ENCODE measurements around the gene LARP7. TPM values are rescaled to one million over a fixed set of nuclear protein-coding genes. Genes with fewer than 3 reads are reported as not detected.
"Not testable (repeated sequence)": the region's sequence is repeated elsewhere in the genome, so short reads cannot be mapped to it uniquely, and the experiment has no call there.

Gene LARP7
- polyA plus RNA-seq (ENCODE audit: insufficient read length in 3 of 3): 100 to 1,000 TPM; 104 to 135 (median 116) TPM

DNA sequence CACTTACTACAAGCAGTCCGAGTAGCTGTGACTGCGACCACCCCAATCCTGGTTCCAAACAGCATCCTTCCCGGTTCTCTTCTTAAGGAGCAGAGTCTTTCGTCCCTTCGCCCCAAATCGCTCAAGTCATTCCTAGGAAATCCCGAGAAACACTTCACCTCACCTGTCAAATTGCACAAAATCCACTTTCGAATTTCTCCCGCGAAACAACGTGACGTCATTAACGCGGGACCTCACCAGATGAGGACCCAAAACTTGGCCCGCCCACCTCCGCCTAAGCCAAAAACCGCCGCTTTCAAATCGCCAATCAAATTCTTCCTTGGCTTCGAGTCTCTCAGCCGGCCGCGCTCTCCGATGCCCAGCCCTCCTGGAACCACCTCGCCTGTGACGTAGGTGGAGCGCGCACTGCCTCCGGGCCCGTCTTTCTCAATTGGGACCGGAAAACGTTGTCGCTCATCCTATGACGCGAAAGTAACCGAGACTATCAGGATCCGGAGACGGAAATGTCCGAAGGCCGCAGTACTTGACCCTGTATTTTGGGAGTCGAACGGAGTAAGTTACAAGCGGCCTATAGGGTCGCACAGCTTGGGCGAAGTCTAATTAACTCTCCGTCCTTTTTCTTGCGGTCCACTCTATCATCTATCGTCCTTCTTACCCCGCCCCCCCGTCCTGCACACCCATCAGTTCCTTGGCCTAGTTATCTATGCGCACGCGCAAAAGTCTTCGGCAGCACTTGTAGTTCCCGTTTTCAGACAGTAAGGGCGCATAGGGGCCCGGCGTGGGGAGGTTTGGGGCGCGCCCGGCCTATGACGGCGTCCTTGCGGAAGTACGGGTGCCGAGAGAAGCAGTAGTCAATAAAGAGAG, at the start of gene LARP7, which contains the start of gene ZGRF1:
Gene LARP7, plus strand, starts transcription at position 456 of the 864 bp plus-strand sequence. CDS start 7,527 bp downstream, outside the sequence.
Gene ZGRF1, minus strand, starts transcription at position 222 of the 864 bp plus-strand sequence. CDS start 3,733 bp downstream, outside the sequence.
- peak; percentile 99 to 100 (median 99) for DNase-seq (ENCODE audit: low read depth in 3 of 3, low spot score in 2 of 3)

DNA sequence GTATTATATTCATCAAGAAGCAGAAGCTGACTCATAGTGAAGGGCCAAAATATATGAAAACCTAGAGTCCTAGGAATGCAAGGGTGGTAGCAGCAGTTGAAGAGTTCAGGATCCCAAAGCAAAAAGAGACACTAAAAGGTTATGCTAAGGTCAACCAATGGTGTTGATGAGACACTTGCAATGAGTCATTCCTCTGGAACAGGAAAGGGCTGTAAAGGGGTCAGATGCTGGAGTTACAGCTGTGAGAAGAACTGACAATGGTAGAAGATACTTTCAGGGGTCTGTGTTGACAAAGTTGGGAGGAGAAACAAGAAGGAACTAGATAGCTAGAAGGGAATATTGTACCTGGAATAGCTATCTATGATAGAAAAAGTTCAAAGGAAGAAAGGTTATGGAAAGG, 47.7 kb upstream of the LARP7 start:
- DNase-seq (ENCODE audit: low read depth in 3 of 3, low spot score in 2 of 3): no peak

DNA sequence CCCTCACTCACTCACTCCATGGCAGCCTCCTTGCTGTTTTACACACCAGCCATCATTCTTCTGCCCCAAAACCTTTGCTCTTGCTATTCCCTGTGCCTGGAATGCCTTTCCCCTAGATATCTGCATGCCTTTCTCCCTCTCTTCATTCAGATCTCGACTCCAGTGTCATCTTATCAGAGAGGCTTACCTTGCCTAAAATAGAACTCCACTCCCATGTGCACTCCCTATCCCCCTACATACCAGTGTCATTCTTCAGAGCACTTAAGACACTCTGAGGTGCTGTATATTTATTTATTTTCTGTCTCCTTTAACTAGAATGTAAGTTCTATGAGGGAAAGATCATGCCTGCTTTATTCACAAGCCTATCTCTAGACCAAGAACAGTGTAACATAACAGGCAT, 45.4 kb upstream of the LARP7 start:
- no peak for DNase-seq (ENCODE audit: low read depth in 3 of 3, low spot score in 2 of 3)

DNA sequence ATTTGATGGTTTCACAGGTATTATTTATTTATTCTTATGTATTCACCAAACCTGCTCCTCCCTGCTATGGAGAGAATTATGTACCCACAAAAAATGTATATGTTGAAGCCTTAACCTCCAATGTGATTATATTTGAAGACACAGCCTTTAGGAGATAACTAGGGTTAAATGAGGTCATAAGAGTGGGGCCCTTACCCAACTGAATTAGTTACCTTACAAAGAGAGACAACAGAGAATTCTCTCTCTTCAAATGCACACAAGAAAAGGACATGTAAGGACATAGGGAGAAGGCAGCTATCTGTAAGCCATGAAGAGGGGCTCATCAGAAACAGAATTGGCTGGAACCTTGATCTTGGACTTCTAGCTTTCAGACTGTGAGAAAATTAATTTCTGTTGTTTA, 44.2 kb upstream of the LARP7 start:
- DNase-seq (ENCODE audit: low read depth in 3 of 3, low spot score in 2 of 3): no peak

DNA sequence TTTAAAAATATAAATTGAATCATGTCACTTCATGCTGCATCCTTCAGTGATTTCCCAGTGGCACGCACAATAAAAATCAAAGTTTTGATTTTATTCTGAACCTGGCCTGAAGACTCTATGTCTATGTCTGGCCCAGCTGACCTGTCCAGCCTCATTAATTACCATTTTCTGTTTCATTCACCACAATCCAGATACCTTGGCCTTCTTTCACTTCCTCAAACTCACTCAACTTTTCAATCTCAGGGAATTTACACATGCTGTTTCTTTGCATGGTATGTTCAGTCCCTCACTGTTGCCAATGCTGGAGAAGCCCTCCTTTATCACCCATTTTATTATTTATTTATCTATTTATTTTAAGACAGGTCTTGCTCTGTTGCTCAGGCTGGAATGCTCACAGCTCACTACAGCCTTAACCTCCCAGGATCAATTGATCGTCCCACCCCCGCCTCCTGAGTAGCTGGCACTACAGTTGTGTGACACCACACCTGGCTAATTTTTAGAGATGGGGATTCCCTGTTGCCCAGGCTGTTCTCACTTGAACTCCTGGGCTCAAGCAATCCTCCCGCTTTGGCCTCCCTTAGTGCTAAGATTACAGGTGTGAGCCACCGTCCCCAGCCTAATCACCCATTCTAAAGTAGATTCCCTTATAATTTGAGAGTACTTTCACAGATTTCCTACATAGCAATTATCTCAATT, 43.4 kb upstream of the LARP7 start:
- no peak for DNase-seq (ENCODE audit: low read depth in 3 of 3, low spot score in 2 of 3)

DNA sequence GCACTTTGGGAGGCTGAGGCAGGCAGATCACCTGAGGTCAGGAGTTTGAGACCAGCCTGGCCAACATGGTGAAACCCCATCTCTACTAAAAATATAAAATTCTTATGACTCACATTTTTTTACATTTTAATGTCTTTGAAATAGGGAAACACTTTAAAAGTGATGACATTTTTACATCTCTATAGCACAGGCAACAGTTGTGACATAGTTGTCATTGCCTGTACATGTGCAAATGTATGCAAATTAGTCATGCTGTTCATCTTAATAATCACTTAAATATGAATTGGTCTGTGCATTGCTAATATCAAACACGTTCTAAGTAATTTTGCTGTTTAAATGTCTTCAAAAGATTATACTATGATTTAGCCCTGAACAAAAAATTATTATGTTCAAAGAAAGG, 42.0 kb upstream of the LARP7 start:
- no peak for DNase-seq (ENCODE audit: low read depth in 3 of 3, low spot score in 2 of 3)

DNA sequence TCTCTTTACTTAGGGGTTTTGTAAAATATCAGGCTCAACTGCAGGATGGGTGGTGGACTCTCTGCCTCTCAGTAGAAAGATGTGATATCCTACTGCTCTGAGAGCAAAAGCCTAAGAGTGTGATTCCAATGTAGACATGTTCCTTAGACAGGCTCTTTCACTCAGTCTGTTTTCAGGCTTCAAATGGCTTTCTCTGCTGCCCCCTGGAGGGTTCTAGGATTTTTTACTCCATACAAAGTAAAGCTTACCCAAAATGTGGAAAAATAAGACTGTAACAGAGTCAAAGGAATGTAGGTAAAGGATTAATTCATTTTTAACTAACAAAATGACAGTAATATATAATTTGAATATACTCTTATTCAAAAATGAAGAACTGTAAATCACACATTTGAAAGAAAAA, 32.4 kb upstream of the LARP7 start:
- peak; percentile 39 to 41 (median 39) for DNase-seq (ENCODE audit: low read depth in 3 of 3, low spot score in 2 of 3)

DNA sequence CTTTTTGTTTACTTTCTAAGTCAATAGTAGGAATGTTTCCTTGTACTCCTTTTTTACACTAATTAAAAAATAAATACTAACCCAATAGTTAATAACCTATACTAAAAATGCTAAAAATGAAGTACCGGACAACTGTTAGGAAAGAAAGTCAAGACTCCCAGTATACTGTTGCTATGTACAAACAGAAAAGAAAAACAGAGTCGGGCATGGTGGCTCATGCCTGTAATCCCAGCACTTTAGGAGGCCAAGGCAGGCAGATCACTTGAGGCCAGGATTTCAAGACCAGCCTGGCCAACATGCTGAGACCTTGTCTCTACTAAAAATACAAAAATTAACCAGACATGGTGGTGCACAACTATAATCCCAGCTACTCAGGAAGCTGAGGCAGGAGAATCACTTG, 24.1 kb upstream of the LARP7 start:
- not testable (repeated sequence) for DNase-seq (ENCODE audit: low read depth in 3 of 3, low spot score in 2 of 3)

DNA sequence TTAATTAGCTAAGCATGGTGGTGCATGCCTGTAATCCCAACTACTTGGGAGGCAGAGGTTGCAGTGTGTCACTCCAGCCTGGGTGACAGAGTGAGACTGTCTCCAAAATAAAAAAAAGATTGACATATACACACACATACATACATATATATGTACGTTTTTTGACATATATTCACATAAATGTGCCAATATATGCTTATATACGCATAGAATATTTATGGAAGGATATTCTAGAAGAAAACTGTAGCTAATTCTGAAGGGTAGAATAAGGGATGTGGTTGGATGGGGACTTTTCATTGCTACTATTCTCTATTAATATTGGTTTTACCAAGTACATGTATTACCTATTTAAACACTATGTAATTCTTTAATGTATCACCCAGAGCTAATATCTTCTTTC, 20.0 kb upstream of the LARP7 start:
- no peak for DNase-seq (ENCODE audit: low read depth in 3 of 3, low spot score in 2 of 3)

DNA sequence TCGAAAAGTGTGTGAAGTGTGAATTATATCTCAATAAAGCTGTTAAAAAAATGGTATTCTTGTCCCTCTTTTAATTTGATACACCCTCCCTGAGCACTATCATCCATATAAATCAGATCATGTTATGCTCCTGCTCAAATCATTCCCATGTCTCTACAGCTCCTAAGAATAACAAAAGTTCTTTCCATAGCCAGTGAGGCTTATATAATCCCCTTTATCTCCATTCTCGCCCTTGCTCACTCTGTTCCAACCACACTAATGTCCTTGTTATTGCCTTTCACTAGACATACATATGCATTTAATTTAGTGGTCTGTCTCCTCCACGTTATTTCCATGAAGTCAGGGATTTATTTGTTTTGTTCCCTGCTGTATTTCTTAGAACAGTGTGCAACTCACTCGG, 10.7 kb upstream of the LARP7 start:
- no peak for DNase-seq (ENCODE audit: low read depth in 3 of 3, low spot score in 2 of 3)

DNA sequence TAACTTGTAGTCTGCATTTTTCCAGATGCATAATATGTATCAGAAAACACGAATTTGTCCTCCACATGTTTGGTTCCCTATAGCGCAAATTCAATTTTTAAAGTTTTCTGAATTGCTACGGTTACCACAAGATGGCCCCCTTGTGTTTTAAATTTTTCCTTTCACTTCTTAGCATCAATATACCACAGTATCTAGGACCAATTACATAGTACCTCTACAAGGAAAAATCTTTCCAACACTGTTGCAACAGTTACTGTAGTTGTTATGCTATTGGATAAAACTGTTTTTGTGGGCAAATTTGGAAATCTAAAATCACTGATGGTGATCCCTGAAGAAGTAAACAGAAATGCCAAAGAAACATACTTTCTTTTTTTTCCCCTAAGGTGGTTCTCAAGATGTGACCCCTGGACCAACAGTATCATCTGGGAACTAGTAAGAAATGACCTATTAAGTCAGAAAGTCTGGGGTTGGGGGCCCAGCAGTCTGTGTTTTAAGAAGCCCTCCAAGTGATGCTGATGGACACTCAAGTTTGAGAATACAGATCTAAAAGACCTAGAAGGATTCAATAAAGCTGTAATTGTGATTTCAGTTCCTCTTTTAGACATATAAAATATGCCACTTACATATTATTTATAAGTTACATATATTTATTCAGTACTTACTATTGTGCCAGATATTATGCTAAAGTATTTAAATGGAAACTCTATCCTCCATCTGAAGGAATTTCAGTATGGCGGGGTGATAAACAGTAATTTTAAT, 3.3 kb upstream of the LARP7 start:
- peak in 1 of 3 donors; percentile 16 for DNase-seq (ENCODE audit: low read depth in 3 of 3, low spot score in 2 of 3)

DNA sequence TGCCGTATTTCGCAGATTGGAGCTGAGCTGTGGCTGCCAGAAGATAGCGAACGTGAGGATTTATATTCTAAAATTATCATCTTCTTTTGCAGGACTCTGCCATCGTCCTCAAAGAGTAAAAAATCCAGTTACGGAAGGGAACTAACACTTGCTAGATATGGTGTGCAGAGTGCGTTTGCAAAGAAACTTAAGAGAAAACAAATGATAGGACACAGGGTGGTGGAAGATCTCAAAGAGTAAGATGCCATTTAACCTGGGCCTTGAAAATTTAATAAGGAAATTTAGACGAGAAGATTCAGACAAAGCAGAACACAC, 566 bp downstream of the LARP7 start:
- DNase-seq (ENCODE audit: low read depth in 3 of 3, low spot score in 2 of 3): no peak

DNA sequence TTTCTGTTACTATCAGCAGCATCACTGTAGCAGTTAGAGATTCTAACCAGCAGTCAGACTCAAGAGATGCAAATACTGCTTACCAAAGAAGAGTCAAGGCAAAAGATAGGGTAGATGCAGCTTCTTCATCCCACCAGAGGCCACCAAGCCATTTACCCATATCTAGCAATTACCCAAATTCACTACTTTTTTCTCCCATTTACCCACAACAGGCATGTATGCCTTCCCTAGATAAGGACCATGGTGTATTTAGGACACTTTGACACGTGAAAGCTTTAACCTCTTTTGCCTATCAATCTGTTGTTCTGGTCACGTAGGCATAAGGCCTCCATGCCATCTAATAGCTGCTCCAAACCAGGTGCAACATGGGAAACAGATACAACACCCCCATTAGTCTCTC, 5.6 kb downstream of the LARP7 start:
- DNase-seq (ENCODE audit: low read depth in 3 of 3, low spot score in 2 of 3): no peak

DNA sequence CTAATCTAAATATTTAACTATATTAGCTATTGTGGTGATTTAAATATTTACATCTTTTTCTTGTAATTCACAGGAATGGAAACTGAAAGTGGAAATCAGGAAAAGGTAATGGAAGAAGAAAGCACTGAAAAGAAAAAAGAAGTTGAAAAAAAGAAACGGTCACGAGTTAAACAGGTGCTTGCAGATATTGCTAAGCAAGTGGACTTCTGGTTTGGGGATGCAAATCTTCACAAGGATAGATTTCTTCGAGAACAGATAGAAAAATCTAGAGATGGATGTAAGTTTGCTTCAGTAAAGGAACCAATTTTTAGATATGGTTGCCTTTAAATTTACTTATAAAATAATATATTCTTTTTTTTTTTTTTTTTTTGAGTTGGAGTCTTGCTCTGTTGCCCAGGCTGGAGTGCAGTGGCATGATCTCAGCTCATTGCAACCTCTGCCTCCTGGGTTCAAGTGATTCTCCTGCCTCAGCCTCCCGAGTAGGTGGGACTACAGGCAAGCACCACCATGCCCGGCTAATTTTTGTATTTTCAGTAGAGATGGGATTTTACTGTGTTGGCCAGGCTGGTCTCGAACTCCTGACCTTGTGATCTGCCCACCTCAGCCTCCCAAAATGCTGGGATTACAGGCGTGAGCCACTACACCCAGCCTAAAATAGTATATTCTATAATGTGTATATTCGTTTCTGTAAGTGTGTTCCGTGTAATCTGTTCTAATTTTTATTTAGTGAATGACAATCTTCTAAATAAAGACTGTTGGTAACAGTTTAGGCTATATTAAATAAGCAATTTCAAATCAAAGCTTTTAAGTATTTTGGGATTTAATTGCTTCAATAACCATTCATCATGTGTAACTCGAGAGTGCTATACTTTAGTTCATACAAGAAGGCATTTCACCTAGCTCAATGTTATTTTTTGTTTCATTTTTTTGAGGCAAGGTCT, 7.9 kb downstream of the LARP7 start:
- DNase-seq (ENCODE audit: low read depth in 3 of 3, low spot score in 2 of 3): not testable (repeated sequence)

DNA sequence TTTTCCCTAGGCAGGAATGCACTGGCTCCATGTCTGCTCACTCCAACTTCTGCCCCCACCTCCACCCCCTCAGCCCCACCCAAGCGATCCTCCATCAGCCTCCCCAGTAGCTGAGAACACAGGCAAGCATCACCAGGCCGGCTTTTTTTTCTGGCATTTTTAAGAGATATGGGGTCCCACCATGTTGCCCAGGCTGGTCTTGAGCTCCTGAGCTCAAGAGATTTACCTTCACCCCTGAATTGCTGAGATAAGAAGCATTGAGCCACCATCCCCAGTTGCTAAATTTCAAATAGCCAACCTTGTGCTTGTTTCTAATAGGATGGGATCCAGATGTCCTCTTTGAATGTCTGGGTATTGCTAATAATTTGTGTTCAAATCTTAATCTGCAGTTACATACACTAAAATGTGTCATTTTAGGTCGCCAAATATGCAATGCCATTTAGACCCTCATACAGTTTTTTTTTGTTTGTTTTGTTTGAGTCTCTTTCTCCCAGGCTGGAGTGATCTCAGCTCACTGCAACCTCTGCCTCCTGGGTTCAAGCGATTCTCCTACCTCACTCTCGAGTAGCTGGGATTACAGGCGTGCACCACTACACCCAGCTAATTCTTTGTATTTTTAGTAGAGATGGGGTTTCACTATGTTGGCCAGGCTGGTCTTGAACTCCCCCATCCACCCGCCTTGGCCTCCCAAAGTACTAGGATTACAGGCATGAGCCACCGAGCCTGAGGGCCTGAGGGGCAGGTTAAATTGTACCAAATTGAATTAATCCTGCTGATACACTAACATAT, 8.8 kb downstream of the LARP7 start:
- DNase-seq (ENCODE audit: low read depth in 3 of 3, low spot score in 2 of 3): no peak

DNA sequence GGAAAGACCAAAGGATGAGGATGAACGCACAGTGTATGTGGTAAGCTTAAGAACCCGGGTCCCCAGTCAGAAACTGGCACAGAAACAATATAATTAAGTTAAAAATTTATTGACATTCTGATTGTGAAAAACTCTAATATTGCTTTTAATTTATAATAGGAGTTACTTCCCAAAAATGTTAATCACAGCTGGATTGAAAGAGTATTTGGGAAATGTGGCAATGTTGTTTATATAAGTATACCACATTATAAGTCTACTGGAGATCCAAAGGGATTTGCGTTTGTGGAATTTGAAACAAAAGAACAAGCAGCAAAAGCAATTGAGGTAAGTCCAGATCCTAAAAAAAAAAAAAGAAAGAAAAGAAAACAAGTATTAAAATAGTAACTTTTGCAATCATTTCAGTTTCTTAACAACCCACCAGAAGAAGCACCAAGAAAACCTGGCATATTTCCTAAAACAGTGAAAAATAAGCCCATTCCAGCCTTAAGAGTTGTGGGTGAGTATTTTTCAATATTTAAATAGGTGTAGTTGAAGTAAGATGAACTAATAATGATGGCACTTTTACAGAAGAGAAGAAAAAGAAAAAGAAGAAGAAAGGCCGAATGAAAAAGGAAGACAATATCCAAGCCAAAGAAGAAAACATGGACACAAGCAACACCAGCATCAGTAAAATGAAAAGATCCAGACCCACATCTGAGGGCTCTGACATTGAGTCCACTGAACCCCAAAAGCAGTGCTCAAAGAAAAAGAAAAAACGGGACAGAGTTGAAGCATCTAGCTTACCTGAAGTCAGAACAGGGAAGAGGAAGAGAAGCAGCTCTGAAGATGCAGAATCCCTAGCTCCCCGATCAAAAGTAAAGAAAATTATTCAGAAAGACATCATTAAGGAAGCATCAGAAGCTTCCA, 9.9 kb downstream of the LARP7 start:
- no peak for DNase-seq (ENCODE audit: low read depth in 3 of 3, low spot score in 2 of 3)

DNA sequence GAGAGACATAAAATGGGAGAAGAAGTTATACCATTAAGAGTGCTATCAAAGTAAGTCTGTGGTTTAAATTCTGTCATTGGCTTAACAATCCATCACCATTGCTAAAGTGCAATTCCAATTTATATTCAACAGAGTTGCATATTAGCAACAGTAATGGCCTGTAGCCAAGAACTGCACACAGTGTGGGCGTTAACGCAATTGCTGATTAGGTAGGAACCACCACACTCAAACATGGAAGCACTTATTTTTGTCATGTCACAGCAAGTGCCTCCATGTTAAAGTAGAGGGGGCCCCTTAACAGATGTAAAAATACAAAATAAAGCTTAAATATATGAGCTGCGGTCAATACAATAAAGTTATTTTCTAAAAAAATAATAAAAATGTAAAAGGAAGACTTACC, 10.8 kb downstream of the LARP7 start:
- no peak for DNase-seq (ENCODE audit: low read depth in 3 of 3, low spot score in 2 of 3)
